Stimulated activated CD4-positive, alpha-beta T cell treated with anti-CD3 and anti-CD28 coated beads, Interleukin-4, amount 100 ng/mL, for 4 hours (primary cell): ENCODE data around the gene FGF4.

ENCODE experiments used
- DNase-seq, 2 experiments: peaks; one replicate each; pipeline ENCODE4 v3.0.0-alpha.2; 2020

The FGF4 gene, protein sequence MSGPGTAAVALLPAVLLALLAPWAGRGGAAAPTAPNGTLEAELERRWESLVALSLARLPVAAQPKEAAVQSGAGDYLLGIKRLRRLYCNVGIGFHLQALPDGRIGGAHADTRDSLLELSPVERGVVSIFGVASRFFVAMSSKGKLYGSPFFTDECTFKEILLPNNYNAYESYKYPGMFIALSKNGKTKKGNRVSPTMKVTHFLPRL

GRCh38 chr11:69775163-69775755 lies at the start of gene FGF4:
Gene FGF4 (minus strand): TSS chr11:69775341. CDS start chr11:69775084, 257 bp downstream.
- DNase-seq, result no peak

DNA sequence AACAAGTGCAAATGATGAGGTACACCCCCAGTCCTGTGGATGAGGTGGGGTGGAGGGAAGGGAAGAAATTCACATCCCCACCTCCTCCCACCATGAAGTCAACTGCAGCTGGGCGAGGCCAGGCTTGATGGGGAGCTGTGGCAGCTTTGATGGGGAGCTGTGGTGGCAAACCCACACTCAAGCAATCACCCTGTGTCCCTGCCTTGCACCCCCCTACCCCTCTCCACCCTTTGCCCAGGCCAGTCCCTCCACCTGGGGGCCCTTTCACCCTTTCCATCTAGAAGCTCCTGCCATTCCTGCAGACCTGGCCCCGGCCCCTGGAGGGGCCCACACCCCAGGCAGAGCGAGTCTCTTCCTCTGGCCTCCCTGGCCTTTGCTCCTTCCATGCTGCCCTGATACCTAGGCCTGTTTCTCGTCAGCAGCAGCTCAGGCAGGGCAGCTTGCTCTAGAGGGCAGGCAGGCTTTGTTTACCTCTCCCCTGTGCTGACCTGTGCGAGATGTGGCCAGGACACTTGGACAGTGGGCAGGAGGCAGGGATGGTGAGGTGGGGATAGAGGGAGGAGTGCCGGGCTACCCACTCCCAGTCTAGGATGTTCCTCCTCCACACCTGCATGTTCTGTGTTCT lies 48.6 kb upstream of the FGF4 start:
- DNase-seq, result no peak

DNA sequence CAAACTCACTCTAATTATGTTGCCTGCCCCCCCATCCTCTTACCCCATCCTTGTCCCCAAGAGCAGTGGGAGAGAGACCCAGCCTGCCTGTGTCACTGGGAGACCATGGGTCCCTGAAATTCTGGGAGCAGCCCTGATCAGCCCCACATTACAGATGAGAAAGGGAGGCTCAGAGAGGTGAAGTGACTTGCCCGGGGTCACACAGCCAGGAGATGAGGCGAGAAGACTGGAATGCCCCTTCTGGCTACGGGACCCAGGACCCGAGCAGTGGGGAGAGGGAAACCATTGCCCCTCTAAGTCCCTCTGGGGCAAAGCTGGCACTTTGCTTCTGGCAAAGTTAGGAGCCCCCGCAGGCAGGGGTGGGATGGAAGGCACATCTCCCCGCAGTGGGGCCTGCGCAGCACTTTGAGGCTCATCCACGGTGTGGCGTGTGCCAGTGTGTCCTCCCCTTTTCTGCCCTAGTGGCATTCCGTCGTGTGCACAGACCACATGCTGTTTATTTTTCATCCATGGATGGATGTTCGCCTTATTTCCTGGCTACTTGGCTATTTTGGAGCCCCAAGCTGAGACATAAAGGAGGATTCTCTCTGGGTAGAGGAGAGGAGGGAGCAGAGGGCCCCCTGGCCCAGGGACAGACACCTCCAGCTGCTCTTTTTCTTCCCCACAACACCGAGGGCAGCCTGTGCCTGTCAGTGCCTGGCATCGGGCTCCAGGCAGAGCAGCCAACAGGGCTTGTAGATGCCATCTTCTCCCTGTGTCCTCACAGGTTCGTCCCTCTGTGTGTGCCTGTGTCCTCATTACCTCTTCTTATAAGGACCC lies 47.7 kb upstream of the FGF4 start:
- no peak for DNase-seq

GRCh38 chr11:69821511-69822040 lies 46.4 kb upstream of the FGF4 start:
- no peak for DNase-seq

DNA sequence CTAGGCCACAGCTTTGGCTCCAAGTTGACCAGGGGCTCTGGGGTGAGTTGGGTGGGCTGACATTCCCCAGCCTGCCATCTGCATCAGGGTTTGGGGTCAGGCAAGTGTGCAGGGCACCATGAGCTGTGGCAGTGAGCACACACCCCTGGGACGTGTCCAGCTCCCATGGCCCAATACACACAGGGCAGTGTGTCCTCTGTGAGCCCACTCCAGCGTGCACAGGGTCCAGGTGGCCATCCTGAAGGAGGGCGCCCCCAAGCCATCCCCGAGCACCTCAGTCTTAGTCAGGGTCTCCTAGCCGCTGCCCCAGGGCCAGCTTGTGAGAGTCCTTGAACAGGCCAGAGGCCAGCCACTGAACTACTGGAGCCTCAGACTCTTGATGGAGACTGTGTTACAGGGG lies 45.3 kb upstream of the FGF4 start:
- DNase-seq, result no peak

- no peak for DNase-seq
These were observed 44.5 kb upstream of the FGF4 start for GRCh38 chr11:69819541-69820070.

GRCh38 chr11:69818603-69819441 lies 43.7 kb upstream of the FGF4 start, which contains the start of gene FGF3:
Gene FGF3 (minus strand): TSS chr11:69819416. CDS start chr11:69818933, 483 bp downstream.
- DNase-seq, result no peak

DNA sequence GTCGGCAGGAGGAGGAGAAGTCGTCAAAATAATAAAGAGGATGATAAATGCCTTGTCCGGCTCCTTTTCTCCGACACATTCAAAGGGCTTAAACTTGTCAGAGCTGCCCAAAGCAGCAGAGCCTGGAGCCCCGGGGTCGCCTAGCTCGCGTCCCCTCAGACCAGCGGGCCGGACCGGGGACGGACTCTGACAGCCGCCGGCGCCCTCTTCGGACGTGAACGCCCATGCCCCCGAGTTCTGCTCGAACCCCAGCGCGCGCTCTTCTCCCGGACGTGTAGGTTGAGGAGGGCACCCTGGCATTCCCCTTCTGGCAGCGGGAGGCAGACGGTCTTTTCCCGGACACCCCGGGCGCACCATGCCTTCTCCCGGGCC lies 43.1 kb upstream of the FGF4 start:
- no peak for DNase-seq

DNA sequence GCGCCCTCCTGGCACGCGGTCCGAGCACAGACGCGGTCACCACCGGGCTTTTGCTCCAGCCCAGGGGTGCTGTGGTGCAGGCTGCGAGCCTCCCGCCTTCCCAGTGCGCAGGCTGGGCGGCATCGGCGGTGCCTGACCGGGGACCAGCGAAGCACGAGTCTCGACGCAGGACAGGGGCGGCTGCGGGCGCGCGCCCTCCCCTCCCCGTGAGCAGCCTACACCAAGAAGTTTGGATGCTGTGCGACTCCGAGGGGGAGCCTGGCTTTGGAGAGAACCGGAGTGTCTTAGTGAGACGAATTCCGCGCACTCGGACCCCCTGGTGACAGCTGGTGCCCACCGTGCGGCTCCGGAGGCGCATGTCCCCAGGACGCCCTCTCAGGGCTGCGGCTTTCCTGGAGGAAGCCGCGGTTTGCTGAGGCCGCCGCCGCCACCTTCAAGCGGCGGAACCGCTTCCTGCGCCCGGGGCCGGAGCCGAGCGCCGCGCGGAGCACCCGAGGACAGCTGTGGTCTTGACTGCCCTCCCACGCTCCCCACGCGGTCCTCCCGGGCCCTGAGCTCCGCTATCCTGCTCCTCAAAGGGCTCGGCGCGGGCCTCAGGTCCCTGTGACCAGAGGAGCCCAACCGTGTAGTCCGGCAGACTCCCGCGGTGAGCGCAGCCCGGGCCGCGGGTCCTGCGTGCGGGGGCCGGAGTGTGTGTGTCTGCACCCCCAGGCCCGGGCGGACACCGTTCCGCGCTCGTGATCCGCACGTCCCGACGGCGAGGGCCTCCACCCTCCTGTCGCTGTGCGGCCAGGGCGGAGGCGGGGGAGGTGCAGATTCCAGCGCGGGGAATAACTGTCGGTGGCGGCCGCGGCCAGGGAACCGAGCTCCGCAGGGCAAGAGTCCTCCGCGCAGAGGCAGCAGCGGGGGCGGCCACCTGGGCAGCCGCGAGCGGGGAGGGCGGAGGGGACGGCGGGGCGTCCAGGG lies 42.4 kb upstream of the FGF4 start:
- DNase-seq, result no peak

DNA sequence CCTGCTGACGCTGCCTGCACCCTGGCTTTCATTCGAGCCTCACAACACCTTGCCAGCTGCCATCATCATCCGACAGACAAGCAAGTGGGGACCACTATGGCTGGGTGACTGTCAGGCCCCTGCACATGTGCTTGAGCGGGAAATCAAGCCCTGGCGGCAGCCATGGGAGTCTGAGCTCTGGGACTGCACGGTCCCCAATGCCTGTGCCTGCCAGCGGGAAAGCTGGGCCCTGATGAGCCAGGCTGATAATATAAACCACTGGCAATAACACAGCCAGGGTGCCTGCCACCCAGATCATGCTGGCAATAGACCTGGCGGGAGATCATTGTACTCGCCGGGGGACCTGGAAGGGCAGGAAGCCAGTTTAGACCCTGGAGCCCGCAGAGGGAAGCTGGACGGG lies 41.5 kb upstream of the FGF4 start:
- DNase-seq, result no peak

DNA sequence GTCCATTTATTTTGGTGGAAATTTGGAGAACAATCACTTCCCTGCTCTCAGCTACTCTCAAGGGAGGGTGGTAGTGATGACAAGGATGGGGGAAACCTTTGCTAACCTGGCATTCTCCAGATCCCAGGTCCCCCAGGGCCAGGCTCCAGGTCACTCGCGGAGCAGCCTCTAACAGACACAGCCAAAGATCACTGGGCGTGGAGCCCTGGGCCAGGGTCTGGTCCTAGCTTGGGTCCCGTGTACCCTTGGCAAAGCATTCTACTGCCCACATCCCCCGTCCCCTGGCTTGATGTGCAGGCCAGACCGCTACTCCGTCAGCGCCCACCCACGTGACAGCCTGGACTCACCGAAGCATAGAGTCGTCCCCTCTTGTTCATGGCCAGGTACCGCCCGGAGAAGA lies 40.8 kb upstream of the FGF4 start:
- no peak for DNase-seq

DNA sequence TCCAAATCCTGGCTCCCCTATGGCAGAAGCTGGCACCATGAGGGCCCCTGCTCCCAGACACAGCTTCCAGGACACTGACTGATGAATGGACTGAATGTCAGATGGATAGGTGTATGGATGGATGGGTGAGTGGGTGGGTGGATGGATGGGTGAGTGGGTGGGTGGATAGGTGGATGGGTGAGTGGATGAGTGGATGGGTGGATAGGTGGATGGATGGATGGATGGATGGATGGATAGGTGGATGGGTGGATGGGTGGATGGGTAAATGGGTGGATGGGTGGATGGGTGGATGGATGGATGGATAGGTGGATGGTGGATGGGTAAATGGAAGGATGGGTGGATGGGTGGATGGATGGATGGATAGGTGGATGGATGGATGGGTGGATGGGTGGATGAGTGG lies 39.8 kb upstream of the FGF4 start:
- no peak for DNase-seq

DNA sequence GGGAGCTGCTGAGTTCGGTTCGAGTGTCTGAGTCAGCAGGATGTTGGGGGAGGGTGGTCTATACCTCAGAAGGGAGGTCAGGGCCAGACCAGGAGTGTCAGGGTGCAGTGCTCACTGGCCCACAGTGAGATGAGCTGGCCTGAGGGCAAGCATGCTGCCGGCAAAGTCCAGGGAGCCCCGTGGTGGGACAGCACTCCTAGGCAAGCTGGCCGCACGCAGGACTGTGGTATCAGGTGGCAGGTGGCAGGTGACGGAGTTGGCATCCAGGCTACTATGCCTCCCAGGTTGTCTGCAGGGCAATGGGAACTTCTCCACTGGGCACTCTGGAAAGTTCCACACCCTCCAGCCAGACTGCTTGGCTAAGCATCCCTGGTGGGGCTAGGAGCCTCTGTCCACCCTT lies 39.3 kb upstream of the FGF4 start:
- DNase-seq, result no peak

DNA sequence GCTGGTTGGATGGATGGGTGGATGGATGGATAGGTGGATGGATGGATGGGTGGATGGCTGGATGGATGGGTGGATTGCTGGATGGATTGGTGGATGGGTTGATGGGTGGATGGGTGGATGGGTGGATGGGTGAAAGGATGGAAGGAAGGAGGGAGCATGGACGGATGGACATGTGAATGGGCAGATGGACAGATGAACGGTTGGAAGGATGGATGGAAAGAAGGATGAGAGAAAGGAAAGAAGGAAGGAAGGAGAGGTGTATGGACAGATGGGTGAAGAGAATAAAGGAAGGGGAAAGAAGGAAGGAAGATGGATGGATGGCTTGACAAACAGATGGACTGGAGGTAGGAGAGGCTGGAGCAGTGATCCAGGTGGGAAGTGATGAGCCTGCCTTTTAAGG lies 38.7 kb upstream of the FGF4 start:
- no peak for DNase-seq

DNA sequence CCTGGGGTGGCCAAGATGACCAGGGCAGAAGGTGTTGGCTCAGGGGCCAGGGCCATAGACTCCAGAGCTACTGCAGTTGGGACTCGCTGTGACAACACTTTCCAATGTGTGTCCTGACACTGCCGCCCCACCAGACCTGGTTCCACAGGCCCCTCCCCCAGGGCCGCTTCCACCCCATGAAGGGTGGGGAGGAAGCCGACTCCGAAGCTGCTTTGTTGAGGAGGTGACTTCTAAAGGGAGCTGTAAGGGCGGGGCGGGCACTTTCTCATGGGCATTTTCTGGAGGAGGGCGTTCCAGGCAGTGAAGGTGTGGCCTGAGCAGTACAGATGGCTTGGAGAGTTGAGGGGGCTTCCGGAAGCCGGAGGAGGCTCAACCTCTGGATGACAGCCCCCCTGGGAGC lies 37.8 kb upstream of the FGF4 start:
- no peak for DNase-seq

GRCh38 chr11:69812256-69812655 lies 37.1 kb upstream of the FGF4 start:
- no peak for DNase-seq

- DNase-seq, result no peak
These were observed 36.3 kb upstream of the FGF4 start for GRCh38 chr11:69811431-69811830.

GRCh38 chr11:69810289-69811118 lies 35.4 kb upstream of the FGF4 start:
- no peak for DNase-seq

GRCh38 chr11:69808667-69809086 lies 33.5 kb upstream of the FGF4 start:
- no peak for DNase-seq
